UCSD-AML1 (cell line): ENCODE results near the gene RAB38.
A peak's percentile ranks its signal among the peaks of the same experiment; 100 is the strongest.

Source experiments
- DNase-seq: peaks from one replicate; lab custom pipeline; 2025; ENCODE audit not compliant: unreplicated experiment; lab: John Stamatoyannopoulos, UW

Gene RAB38

DNA sequence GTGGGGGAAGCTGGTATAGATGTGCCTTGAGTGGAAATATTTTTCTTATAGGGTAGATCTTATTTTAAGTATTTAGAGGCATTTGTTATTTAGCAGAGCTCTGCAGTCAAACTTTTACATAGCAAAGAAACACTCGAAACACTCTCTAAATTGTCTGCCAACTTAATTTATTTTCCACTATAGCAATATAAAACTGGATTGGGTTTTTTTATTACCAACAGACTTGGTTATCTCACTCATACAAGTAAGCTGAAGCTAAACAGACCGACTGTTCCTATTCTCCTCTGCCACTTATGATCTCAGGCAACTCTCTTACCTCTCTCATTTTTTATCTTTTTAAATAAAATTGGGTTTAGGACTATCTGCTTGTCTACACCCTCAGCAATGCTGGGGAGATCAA, 4.6 kb downstream of the RAB38 start:
- DNase-seq, result no peak

DNA sequence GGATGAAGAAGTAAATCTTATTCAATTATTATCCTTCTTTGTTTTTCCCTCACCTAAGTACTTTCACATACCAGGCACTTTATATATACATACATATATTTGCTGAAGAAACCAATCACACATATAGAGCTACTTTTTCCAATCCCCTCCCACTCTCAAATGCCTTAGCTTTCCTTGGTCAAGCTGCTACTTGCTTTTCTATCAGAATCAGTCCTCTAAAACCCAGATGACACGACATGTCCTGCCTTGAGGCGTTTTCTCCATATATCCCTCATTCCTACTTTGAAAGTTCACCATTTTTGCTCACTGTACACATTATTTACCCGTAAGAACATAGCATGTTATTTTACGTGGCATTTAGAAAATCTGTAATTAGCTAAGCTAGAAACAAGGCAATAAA, 5.4 kb downstream of the RAB38 start:
- DNase-seq, result no peak

- no peak for DNase-seq
These were observed 5.8 kb downstream of the RAB38 start for GRCh38 chr11:88169471-88169870.

GRCh38 chr11:88167853-88168252, 7.4 kb downstream of the RAB38 start:
- DNase-seq, result no peak

DNA sequence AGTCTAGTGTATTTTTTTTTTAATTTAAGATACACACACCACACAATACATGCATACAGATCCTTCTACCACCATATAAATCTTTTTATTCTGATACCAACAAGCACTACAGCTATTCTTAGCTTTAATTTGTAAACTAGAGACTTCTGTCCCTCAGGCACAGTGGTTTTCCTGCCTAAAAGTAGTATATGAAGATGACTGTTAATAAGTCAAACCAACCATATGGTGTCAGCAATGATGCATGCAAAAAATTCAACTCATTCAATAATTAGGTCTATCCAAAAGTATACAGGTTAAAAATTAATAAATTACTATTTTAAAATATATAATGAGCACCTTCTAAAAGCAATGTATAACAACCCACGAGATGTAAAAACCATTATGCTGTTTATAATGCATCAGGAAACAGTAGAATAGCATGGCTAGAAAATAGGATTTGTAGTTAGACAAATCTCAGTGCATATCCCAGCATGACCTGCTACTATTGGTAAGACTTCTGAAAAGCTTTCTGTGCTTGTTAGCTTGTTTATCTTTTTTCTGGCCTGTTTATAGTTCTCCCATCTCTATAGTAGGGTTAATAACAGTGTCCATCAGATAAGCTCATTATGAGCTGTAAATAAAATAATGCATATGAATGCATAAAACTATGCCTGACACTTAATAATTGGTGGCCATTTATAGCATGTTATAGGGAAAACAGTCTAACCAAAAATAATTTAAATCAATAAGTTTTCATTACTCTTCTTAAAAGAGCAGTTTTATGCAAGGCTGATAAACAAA, 10.2 kb downstream of the RAB38 start:
- DNase-seq, result no peak

- no peak for DNase-seq
These were observed 10.9 kb downstream of the RAB38 start for GRCh38 chr11:88164320-88164719.

- no peak for DNase-seq
These were observed 17.2 kb downstream of the RAB38 start for GRCh38 chr11:88158081-88158480.

DNA sequence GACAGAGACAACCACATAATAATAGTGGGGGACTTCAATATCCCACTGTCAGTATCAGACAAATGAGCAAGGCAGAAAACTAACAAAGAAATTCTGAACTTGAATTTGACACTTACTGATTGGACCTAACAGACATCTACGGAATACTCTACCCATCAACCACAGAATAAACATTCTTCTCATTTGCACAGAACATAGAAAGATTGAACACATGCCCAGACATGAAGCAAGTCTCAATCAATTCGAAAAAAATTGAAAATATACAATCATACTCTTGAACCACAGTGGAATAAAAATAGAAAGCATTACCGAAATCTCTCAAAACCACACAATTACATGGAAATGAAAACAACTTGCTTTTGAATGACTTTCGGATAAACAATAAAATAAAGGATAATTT, 17.9 kb downstream of the RAB38 start:
- DNase-seq, result no peak

GRCh38 chr11:88152381-88152780, 22.9 kb downstream of the RAB38 start:
- no peak for DNase-seq

GRCh38 chr11:88151709-88152265, 23.5 kb downstream of the RAB38 start:
- no peak for DNase-seq

DNA sequence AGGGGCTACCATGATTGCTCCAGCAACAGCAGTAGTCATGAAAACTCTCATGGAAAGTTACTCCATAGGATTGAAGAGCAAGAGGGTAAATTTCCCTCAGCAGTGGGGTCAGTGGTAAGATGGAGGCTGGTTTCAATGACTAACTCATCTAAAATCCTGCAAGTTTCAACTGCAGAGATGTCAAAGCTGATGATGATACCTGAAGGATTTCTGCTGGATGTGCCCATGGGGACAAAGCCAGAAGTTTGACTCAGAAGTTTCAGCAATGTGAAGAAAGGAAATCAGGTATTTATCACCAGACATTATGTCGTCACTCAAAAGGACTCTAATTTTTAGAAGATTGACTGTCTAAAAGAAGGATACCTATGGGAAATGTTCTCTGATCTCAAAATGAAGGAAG, 29.1 kb downstream of the RAB38 start:
- no peak for DNase-seq

- no peak for DNase-seq
These were observed 35.4 kb downstream of the RAB38 start for GRCh38 chr11:88139865-88140264.

GRCh38 chr11:88131764-88132470, 43.3 kb downstream of the RAB38 start:
- DNase-seq, result no peak

- DNase-seq, result no peak
These were observed 52.3 kb downstream of the RAB38 start for GRCh38 chr11:88122956-88123355.

DNA sequence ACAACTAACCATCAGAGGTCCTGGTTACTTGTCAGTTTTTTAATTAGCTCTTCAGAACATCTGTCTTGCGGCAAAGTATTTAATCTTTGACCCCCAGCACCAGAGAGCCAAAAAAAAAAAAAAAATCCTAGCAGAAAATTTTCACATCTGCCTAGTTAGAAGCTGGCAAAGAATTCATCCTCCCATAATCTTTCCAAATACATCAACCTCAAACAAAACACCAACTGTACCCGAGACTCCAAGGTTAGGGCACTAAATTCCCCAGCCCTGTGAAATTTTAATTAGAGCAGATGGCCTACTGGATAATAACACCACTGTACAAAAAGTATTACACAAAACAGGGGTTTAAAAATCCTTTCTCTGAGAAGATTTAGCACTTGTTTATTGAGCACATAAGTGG, 55.7 kb downstream of the RAB38 start:
- DNase-seq, result no peak

DNA sequence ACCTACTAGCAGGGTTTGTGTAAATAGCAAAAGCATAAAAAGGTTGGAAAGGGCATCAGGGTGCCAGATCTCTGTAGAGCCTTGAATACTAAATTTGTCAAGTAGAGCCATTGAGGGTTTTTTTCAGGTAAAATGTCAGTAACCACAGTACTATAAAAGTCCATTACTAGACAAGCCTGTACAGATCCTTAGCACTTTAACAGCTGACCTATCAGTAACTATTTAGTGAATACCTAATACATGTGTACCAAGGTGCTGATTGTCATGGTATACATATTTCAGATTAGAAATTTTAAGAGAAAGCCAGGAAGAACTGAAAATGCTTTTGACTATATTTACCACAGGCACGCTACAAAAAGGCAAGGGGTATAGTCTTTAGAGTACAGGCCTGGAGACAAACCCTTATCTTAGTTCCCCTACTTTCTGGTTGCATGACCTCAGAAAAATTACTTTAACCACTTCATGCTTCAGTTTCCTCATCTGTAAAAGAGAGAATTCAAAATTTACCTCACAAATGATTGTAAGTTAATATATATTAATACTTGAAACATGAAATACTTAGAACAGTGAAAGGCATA, 57.9 kb downstream of the RAB38 start:
- DNase-seq, result no peak

DNA sequence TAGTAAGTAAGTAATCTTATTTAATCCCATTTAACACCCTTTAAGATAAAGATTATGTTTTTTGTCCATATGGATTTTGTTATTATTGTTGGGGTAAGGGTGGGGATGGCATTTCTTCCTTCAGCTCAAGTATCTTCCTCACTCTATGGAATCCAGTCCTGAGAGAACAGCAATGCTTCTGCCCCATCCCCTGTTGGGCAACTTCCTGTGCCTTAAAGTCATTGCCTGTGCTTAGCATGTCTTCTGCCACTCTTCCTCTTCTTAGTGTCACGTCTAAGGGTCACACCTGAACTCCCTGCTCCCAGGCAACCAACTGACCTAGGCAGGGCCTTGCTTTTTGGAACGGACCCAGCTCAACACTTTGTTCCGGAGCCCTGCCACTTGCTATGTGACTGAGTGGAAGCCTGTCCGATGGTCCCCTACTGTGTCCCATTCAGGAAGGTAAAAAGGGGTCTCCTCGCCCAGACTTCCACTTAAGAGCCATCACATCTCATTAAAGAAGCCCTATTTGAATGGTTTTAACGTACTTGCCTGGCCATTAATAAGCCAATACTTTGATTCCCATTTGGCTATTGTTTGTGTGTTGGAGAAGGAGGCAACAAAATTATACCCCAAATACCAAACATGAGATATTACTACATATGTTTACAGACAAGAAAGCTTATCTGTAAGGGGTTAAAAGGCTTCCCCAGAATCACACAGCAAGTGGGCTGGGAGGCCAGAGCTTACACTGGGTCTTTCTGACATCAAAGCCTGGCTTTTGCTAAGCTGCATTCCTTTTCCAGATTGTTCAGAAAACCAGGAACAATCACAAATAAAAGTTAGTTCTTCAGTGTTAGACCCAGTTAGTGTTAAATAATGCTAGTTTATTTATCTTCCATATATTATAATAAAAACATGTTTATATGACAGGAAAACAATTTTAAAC, 59.2 kb downstream of the RAB38 start:
- peak; percentile 6 for DNase-seq

DNA sequence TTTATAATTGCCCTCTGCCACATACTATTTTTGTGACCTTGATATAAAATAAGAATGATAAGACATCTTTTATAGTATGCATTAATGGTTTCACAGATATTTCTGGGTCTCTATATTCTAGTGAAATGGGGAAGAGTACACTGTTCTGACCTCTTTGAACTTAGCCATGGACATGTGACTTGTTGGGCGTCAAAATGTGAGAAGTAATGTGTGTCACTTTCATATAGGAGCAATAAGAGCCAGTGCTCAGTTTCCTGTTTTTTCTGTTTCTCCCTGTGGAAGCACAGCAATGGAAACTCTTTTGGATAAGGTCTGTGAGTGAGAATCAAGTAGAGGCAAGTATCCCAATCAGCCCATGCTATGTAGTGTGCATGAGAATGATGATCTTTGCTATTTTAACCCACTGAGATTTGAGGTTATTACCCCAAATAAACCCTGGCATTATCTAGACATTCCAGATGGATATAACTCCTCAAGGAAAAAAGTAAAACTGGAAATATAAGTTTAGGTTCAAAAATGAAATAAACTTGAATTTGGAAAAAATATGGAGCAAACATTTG, 60.7 kb downstream of the RAB38 start:
- no peak for DNase-seq

DNA sequence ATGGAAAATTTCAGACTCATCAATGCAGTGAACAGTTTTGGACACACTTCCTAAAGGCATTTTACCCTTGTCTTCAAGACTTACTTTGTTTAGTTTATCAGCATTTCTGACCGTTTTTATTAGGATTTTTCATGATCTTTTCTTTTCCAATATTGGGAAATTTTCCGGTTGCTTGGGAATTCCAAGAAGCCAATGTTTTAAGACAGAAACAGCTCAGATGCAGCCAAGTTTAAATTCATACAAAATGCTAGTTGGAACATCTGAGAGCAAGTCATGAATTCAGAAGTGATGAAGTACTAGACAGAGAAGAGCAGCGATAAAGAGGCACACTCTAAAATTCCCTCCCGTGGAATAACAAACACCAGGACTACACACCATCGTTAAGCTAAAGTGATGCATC, 68.6 kb downstream of the RAB38 start:
- DNase-seq, result no peak

GRCh38 chr11:88105951-88106350, 69.3 kb downstream of the RAB38 start:
- no peak for DNase-seq

DNA sequence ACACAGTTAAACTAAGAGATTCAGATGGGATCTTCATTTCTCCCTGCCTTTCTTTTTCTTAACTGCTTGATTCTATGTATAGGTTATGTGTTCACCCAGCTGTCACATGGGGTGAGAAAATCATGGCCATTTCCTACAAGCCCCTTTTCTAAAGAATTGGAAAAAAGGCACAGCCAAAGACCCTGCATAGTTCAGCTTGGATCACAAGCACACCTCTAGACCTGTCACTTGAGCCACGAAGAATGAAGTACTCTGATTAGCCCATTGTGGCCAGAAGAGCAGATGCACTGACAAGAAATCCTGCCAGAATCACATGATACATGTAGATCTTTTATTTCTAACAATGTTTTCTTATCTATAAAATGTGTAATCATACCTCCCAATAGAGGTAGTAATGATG, 69.7 kb downstream of the RAB38 start:
- DNase-seq, result no peak
